GM19328 (cell line): ENCODE results near the gene EFCAB12.
"Not testable (repeated sequence)": the region's sequence is repeated elsewhere in the genome, so short reads cannot be mapped to it uniquely, and the experiment has no call there.

Experiments used
- ATAC-seq: cut with Tn5 transposase; IDR thresholded peaks from one replicate; pipeline ENCODE4 v1.9.1; 2021; ENCODE audit warnings: mild to moderate bottlenecking, moderate library complexity; ENCODE audit not compliant: unreplicated experiment

EFCAB12 gene

GRCh38 chr3:129399145-129399894, 29.1 kb downstream of the EFCAB12 start:
- peak; percentile 76 for ATAC-seq

GRCh38 chr3:129398803-129399144, 29.7 kb downstream of the EFCAB12 start:
- ATAC-seq = no peak

- ATAC-seq = not testable (repeated sequence)
Measured at GRCh38 chr3:129393760-129394564, 34.5 kb downstream of the EFCAB12 start.

- no peak for ATAC-seq
Measured at GRCh38 chr3:129393271-129393670, 35.2 kb downstream of the EFCAB12 start.

- ATAC-seq = not testable (repeated sequence)
Measured at GRCh38 chr3:129392106-129392887, 36.1 kb downstream of the EFCAB12 start.

GRCh38 chr3:129391583-129391982, 36.9 kb downstream of the EFCAB12 start:
- ATAC-seq = not testable (repeated sequence)

- no peak for ATAC-seq
Measured at GRCh38 chr3:129389572-129389937, 38.9 kb downstream of the EFCAB12 start.

GRCh38 chr3:129388791-129389571, 39.5 kb downstream of the EFCAB12 start:
- ATAC-seq = not testable (repeated sequence)

- no peak for ATAC-seq
Measured at GRCh38 chr3:129387487-129387886, 40.9 kb downstream of the EFCAB12 start.

GRCh38 chr3:129386984-129387383, 41.5 kb downstream of the EFCAB12 start:
- ATAC-seq = no peak

- ATAC-seq = not testable (repeated sequence)
Measured at GRCh38 chr3:129385507-129385906, 42.9 kb downstream of the EFCAB12 start.

GRCh38 chr3:129384594-129385323, 43.7 kb downstream of the EFCAB12 start:
- no peak for ATAC-seq

- ATAC-seq = not testable (repeated sequence)
Measured at GRCh38 chr3:129384103-129384502, 44.3 kb downstream of the EFCAB12 start.

- peak; percentile 69 for ATAC-seq
Measured at GRCh38 chr3:129383292-129383860, 45.1 kb downstream of the EFCAB12 start.

GRCh38 chr3:129382366-129382765, 46.1 kb downstream of the EFCAB12 start:
- ATAC-seq = no peak

- ATAC-seq = no peak
Measured at GRCh38 chr3:129379582-129380358, 48.7 kb downstream of the EFCAB12 start.

- ATAC-seq = no peak
Measured at GRCh38 chr3:129378949-129379348, 49.5 kb downstream of the EFCAB12 start.

GRCh38 chr3:129377615-129378014, 50.8 kb downstream of the EFCAB12 start:
- ATAC-seq = no peak

- ATAC-seq = no peak
Measured at GRCh38 chr3:129375099-129375498, 53.3 kb downstream of the EFCAB12 start.
